Sigmoid colon (tissue), 7 donors: ENCODE data around the gene CLIC6. TPM values are rescaled to one million over a fixed set of nuclear protein-coding genes. Genes with fewer than 3 reads are reported as not detected.

Experiments used
- DNase-seq: peaks from one replicate; pipeline ENCODE4 v3.0.0-alpha.2; 2019
- H3K27ac ChIP-seq, 4 donors: fragments of 200-600 bp; sonication (generic); one replicate each; pipeline ENCODE4 v1.5.1; 2016 to 2019; ENCODE audit warnings: mild to moderate bottlenecking in 1 of 4
- H3K27me3 ChIP-seq, 3 donors: fragments of 200-600 bp; sonication (generic); one replicate each; pipeline ENCODE4 v1.5.1; 2019; ENCODE audit warnings: mild to moderate bottlenecking in 1 of 3
- H3K36me3 ChIP-seq, 4 donors: fragments of 200-600 bp; sonication (generic); one replicate each; pipeline ENCODE4 v1.5.1; 2016 to 2019
- H3K4me1 ChIP-seq, 4 donors: fragments of 200-600 bp; sonication (generic); one replicate each; pipeline ENCODE4 v1.5.1; 2017 to 2019
- H3K4me3 ChIP-seq, 4 donors: fragments of 200-600 bp; sonication (generic); one replicate each; pipeline ENCODE4 v1.5.1; 2017 to 2019; ENCODE audit warnings: mild to moderate bottlenecking in 2 of 4, moderate library complexity in 1 of 4
- H3K9me3 ChIP-seq, 4 donors: fragments of 200-600 bp in 3 of 4; sonication (generic) in 3 of 4; one replicate each; pipeline versions ENCODE4 v1.5.1 to v1.6.1; 2013 to 2019
- EP300 ChIP-seq, 4 donors: sonication (generic); formaldehyde crosslinking; IDR thresholded peaks; one replicate each; pipeline ENCODE4 v1.6.1; 2017; ENCODE audit warnings: antibody characterized with exemption in 4 of 4
- POLR2A ChIP-seq, 2 donors: fragments of 450-650 bp; IDR thresholded peaks; one replicate each; pipeline ENCODE4 v1.6.1; 2016; ENCODE audit warnings: antibody characterized with exemption in 2 of 2, mild to moderate bottlenecking in 2 of 2, moderate library complexity in 2 of 2
- POLR2AphosphoS5 ChIP-seq, 4 donors: sonication (generic); formaldehyde crosslinking; IDR thresholded peaks; one replicate each; pipeline ENCODE4 v1.6.1; 2017; ENCODE audit warnings: antibody characterized with exemption in 4 of 4
- WGBS, 2 donors: extraction: QIAGEN DNeasy Blood & Tissue Kit; methylation state at CpG; one replicate each; pipeline ENCODE4 v1.1.7; 2013; 5-methylcytosine and 5-hydroxymethylcytosine counted together
- intact Hi-C: fragments of 100-400 bp; cut with DNase I; formaldehyde crosslinking; loops from one replicate; pipeline ENCODE4 v1.15.1; 2023
- polyA plus RNA-seq, 3 donors: library from polyadenylated mRNA; stranded (reverse); fragments of 200-250 nt; gene quantifications; one replicate each; pipeline ENCODE4 v1.2.3, GENCODE V29; 2013
- total RNA-seq, 4 donors: library from RNA; depleted of rRNA; stranded (reverse); fragments of >200 nt; gene quantifications; one replicate each; pipeline ENCODE4 v1.1.0, GENCODE V29; 2016
- TF ChIP-seq, protein P1 (sequence below), 4 experiments: fragments of 450-650 bp in 3 of 4; fragments of 200-600 bp in 1 of 4; IDR thresholded peaks; one replicate each; pipeline ENCODE4 v1.5.1; 2016 to 2019; ENCODE audit warnings: antibody characterized with exemption in 4 of 4, mild to moderate bottlenecking in 3 of 4, moderate library complexity in 2 of 4
- donor health status: healthy with polysubstance abuse.
- donor health status: Bipolar disorder and iron deficiency.
- donor health status: healthy.

The CLIC6 gene
- total and polyA plus RNA-seq, 7 donors: 0.71 to 6.9 (median 1.6) TPM; not detected in 1

- no peaks in the 10 kb centered on the region for H3K36me3 ChIP-seq
- DNase-seq: no peak
- 29 to 63% methylated on average over 9 of the region's 9 CpGs for WGBS, 2 donors
- intact Hi-C loops: loop anchor here (2.0 to 10.0 kb wide), 4 partner anchors 145 to 1285 kb away; no protein-coding TSS in a partner anchor
- no peaks in the 10 kb centered on the region for H3K9me3 ChIP-seq
- TF ChIP-seq, protein P1, sequence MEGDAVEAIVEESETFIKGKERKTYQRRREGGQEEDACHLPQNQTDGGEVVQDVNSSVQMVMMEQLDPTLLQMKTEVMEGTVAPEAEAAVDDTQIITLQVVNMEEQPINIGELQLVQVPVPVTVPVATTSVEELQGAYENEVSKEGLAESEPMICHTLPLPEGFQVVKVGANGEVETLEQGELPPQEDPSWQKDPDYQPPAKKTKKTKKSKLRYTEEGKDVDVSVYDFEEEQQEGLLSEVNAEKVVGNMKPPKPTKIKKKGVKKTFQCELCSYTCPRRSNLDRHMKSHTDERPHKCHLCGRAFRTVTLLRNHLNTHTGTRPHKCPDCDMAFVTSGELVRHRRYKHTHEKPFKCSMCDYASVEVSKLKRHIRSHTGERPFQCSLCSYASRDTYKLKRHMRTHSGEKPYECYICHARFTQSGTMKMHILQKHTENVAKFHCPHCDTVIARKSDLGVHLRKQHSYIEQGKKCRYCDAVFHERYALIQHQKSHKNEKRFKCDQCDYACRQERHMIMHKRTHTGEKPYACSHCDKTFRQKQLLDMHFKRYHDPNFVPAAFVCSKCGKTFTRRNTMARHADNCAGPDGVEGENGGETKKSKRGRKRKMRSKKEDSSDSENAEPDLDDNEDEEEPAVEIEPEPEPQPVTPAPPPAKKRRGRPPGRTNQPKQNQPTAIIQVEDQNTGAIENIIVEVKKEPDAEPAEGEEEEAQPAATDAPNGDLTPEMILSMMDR (IDR thresholded peaks at IDR 0.05): no peak
- no peak for TF ChIP-seq POLR2AphosphoS5 (IDR thresholded peaks at IDR 0.05)
- no peak for TF ChIP-seq POLR2A (IDR thresholded peaks at IDR 0.05)
- TF ChIP-seq EP300 (IDR thresholded peaks at IDR 0.05): no peak
- no peak overlapping the region for H3K27ac ChIP-seq
- peaks cover 0 to 11% (median 0%) of the 10 kb centered on the region in 3 donors for H3K27me3 ChIP-seq
- peaks cover 0 to 10% (median 5%) of the 10 kb centered on the region in 4 donors for H3K4me1 ChIP-seq
- H3K4me3 ChIP-seq: no peak overlapping the region
Measured at GRCh38 chr21:34743831-34744230, 75.0 kb downstream of the CLIC6 start.

DNA sequence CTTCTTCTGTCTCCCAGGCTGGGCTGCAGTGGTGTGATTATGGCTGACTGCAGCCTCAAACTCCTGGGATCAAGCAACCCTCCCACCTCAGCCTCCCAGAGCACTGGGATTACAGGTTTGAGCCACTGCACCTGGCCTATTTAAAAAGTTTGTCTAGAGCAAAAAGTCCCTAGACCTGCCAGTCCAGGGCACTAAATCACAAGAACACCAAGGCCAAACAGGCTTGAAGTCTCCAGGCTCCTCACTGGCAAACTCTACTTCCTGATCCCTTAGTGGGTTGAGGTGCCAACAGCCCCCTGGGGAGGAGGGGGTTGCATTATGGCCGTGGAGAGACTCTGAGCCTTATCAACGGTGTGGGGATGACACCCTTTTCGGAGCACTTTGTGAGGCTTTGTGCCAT is 76.0 kb downstream of the CLIC6 start:
- Histone ChIP-seq H3K4me1 (peaks cover 0 to 10% (median 5%) of the 10 kb centered on the region in 4 donors), H3K27ac (no peak overlapping the region), H3K9me3 (no peaks in the 10 kb centered on the region), H3K36me3 (no peaks in the 10 kb centered on the region), H3K4me3 (no peak overlapping the region), H3K27me3 (peaks cover 0 to 11% (median 0%) of the 10 kb centered on the region in 3 donors)
- no peak for TF ChIP-seq POLR2A (IDR thresholded peaks at IDR 0.05)
- TF ChIP-seq, protein P1 (IDR thresholded peaks at IDR 0.05): no peak
- no peak for TF ChIP-seq POLR2AphosphoS5 (IDR thresholded peaks at IDR 0.05)
- no peak for TF ChIP-seq EP300 (IDR thresholded peaks at IDR 0.05)
- intact Hi-C loops: loop anchor here (2.0 to 10.0 kb wide), 5 partner anchors 144 to 1284 kb away; no protein-coding TSS in a partner anchor
- WGBS, 2 donors: 11 to 47% methylated on average over 3 of the region's 3 CpGs
- DNase-seq: no peak

GRCh38 chr21:34745557-34746255 is 76.9 kb downstream of the CLIC6 start:
- Histone ChIP-seq H3K27me3 (peaks cover 0 to 11% (median 0%) of the 10 kb centered on the region in 3 donors), H3K36me3 (no peaks in the 10 kb centered on the region), H3K4me1 (peaks cover 0 to 10% (median 5%) of the 10 kb centered on the region in 4 donors), H3K9me3 (no peaks in the 10 kb centered on the region), H3K4me3 (no peak overlapping the region), H3K27ac (no peak overlapping the region)
- intact Hi-C loops: loop anchor here (2.0 to 10.0 kb wide), 6 partner anchors 143 to 1283 kb away; no protein-coding TSS in a partner anchor
- TF ChIP-seq POLR2A (IDR thresholded peaks at IDR 0.05) (no peak), EP300 (IDR thresholded peaks at IDR 0.05) (no peak), POLR2AphosphoS5 (IDR thresholded peaks at IDR 0.05) (no peak)
- TF ChIP-seq, protein P1 (IDR thresholded peaks at IDR 0.05): peak; percentile 79 to 85 (median 82)
- WGBS, 2 donors: 47 to 49% methylated on average over 21 of the region's 21 CpGs
- DNase-seq: peak; percentile 84

- TF ChIP-seq, protein P1 (IDR thresholded peaks at IDR 0.05): no peak
- TF ChIP-seq POLR2AphosphoS5 (IDR thresholded peaks at IDR 0.05) (no peak), EP300 (IDR thresholded peaks at IDR 0.05) (no peak), POLR2A (IDR thresholded peaks at IDR 0.05) (no peak)
- Histone ChIP-seq H3K27me3 (no peaks in the 10 kb centered on the region), H3K27ac (no peak overlapping the region), H3K36me3 (no peaks in the 10 kb centered on the region), H3K4me3 (no peak overlapping the region), H3K9me3 (no peaks in the 10 kb centered on the region), H3K4me1 (peaks cover 0 to 10% (median 5%) of the 10 kb centered on the region in 4 donors)
- 32 to 71% methylated on average over 3 of the region's 3 CpGs for WGBS, 2 donors
- intact Hi-C loops: loop anchor here (5.0 to 10.0 kb wide), 2 partner anchors 866 to 1093 kb away; no protein-coding TSS in a partner anchor
- DNase-seq: no peak
Measured at GRCh38 chr21:34748862-34749261, 80.1 kb downstream of the CLIC6 start.
